Loucy (cell line): Measurements from ENCODE around the gene OR12D3.

Source experiments
- H2AFZ ChIP-seq: fragments of 200-600 bp; sonication (generic); 2 replicates; pipeline ENCODE4 v1.6.0; 2016; ENCODE audit warnings: antibody characterized with exemption, mild to moderate bottlenecking, low read length, moderate library complexity
- H3F3A ChIP-seq: fragments of 200-600 bp; 2 replicates; pipeline ENCODE4 v1.6.0; 2016; ENCODE audit warnings: antibody characterized with exemption, low read depth, mild to moderate bottlenecking
- H3K27me3 ChIP-seq: fragments of 200-600 bp; sonication (generic); 2 replicates; pipeline ENCODE4 v1.6.1; 2014; ENCODE audit warnings: low read length, mild to moderate bottlenecking; ENCODE audit not compliant: insufficient read depth, poor library complexity, severe bottlenecking
- H3K36me3 ChIP-seq: fragments of 200-600 bp; sonication (generic); 2 replicates; pipeline ENCODE4 v1.6.1; 2016; ENCODE audit warnings: low read length; ENCODE audit not compliant: insufficient read depth
- H3K4me1 ChIP-seq: fragments of 200-600 bp; sonication (generic); 2 replicates; pipeline ENCODE4 v1.5.1; 2014; ENCODE audit warnings: low read length, mild to moderate bottlenecking; ENCODE audit not compliant: insufficient read depth, poor library complexity, severe bottlenecking
- H3K4me2 ChIP-seq: fragments of 200-600 bp; sonication (generic); 2 replicates; pipeline ENCODE4 v1.6.0; 2014; ENCODE audit warnings: antibody characterized with exemption, low read length, low read depth, mild to moderate bottlenecking; ENCODE audit not compliant: poor library complexity, severe bottlenecking
- H3K4me3 ChIP-seq: fragments of 200-600 bp; sonication (generic); 2 replicates; pipeline ENCODE4 v1.5.1; 2014; ENCODE audit warnings: low read length, mild to moderate bottlenecking, mixed read lengths; ENCODE audit not compliant: poor library complexity, severe bottlenecking
- H3K79me2 ChIP-seq: fragments of 200-600 bp; sonication (generic); 2 replicates; pipeline ENCODE4 v1.6.1; 2014; ENCODE audit warnings: low read length; ENCODE audit not compliant: insufficient read depth
- H3K9ac ChIP-seq: fragments of 200-600 bp; sonication (generic); 2 replicates; pipeline ENCODE4 v1.6.0; 2014; ENCODE audit warnings: mild to moderate bottlenecking, low read depth, low read length, moderate library complexity; ENCODE audit not compliant: poor library complexity, severe bottlenecking
- H3K9me2 ChIP-seq: fragments of 200-600 bp; sonication (generic); replicated peaks from 2 replicates; pipeline ENCODE4 v1.6.1; 2016; ENCODE audit warnings: low read depth, low read length, mixed read lengths
- H3K9me3 ChIP-seq: fragments of 200-600 bp; sonication (generic); 2 replicates; pipeline ENCODE4 v1.6.1; 2014; ENCODE audit warnings: mild to moderate bottlenecking, antibody characterized with exemption, low read length, low read depth; ENCODE audit not compliant: insufficient read depth
- H4K20me1 ChIP-seq: fragments of 200-600 bp; sonication (generic); 2 replicates; pipeline ENCODE4 v1.6.0; 2014; ENCODE audit warnings: antibody characterized with exemption, low read length, mild to moderate bottlenecking; ENCODE audit not compliant: insufficient read depth, poor library complexity, severe bottlenecking
- EZH2phosphoT487 ChIP-seq: fragments of 200-600 bp; IDR thresholded peaks from 2 replicates; pipeline ENCODE4 v1.6.1; 2018; ENCODE audit warnings: antibody characterized with exemption, mild to moderate bottlenecking, moderate library complexity, borderline replicate concordance
- TF ChIP-seq, protein P1 (sequence below): fragments of 200-600 bp; sonication (generic); conservative IDR thresholded peaks from 2 replicates; pipeline ENCODE4 v1.5.1; 2014; ENCODE audit warnings: mild to moderate bottlenecking, antibody characterized with exemption, low read length

OR12D3 gene

DNA sequence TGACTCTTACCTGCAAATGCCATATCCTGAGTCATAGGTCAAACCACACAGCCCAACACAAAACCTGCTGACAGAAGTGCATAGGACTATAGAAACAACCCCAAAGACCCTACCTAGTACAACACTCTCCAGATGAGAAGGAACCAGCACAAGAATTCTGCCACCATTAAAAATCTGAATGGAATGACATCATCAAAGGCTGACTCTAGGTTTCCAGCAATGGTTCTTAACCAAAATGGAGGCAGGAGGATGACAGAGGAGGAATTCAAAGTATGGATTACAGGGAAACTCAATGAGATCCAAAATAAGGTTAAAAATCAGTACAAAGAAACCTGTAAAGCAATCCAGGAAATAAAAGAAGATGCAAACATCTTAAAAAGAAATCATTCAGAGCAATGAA, 42.4 kb downstream of the OR12D3 start:
- no peaks in the 10 kb centered on the region for H3K4me1 ChIP-seq
- H4K20me1 ChIP-seq = no peaks in the 10 kb centered on the region
- no peak overlapping the region for H3K4me3 ChIP-seq
- no peaks in the 10 kb centered on the region for H3K36me3 ChIP-seq
- no peaks in the 10 kb centered on the region for H3F3A ChIP-seq
- H3K27me3 ChIP-seq = no peaks in the 10 kb centered on the region
- TF ChIP-seq EZH2phosphoT487 = no peak
- TF ChIP-seq, protein P1, sequence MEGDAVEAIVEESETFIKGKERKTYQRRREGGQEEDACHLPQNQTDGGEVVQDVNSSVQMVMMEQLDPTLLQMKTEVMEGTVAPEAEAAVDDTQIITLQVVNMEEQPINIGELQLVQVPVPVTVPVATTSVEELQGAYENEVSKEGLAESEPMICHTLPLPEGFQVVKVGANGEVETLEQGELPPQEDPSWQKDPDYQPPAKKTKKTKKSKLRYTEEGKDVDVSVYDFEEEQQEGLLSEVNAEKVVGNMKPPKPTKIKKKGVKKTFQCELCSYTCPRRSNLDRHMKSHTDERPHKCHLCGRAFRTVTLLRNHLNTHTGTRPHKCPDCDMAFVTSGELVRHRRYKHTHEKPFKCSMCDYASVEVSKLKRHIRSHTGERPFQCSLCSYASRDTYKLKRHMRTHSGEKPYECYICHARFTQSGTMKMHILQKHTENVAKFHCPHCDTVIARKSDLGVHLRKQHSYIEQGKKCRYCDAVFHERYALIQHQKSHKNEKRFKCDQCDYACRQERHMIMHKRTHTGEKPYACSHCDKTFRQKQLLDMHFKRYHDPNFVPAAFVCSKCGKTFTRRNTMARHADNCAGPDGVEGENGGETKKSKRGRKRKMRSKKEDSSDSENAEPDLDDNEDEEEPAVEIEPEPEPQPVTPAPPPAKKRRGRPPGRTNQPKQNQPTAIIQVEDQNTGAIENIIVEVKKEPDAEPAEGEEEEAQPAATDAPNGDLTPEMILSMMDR = no peak
- H2AFZ ChIP-seq = no peak overlapping the region
- no peaks in the 10 kb centered on the region for H3K9me2 ChIP-seq
- H3K9ac ChIP-seq = no peak overlapping the region
- no peaks in the 10 kb centered on the region for H3K9me3 ChIP-seq
- no peaks in the 10 kb centered on the region for H3K79me2 ChIP-seq
- no peak overlapping the region for H3K4me2 ChIP-seq

DNA sequence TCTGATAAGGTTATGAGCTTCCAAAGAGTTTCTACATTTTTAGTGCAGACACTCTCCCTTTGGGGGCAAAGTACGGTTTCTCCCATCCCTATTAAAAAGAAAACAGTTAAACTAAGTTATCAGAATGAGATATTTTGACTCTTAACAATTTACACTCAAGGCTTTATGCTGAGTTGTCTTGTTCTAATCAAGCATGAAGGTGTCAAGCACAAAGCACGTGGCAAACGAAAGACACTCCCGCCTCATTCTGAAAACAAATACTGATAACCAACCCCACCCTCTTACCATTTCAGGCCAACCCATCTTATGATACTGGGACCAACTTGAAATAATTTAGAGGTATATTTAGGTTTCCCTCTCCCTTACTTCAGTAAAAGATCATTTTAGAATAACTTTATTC, 49.3 kb downstream of the OR12D3 start:
- no peaks in the 10 kb centered on the region for H3K27me3 ChIP-seq
- H3K4me1 ChIP-seq = no peaks in the 10 kb centered on the region
- no peak overlapping the region for H2AFZ ChIP-seq
- no peaks in the 10 kb centered on the region for H3K79me2 ChIP-seq
- no peaks in the 10 kb centered on the region for H3K9me3 ChIP-seq
- H3K4me2 ChIP-seq = no peak overlapping the region
- H3K36me3 ChIP-seq = no peaks in the 10 kb centered on the region
- TF ChIP-seq EZH2phosphoT487 = no peak
- TF ChIP-seq, protein P1 = no peak
- H3K4me3 ChIP-seq = no peak overlapping the region
- H3K9me2 ChIP-seq = no peaks in the 10 kb centered on the region
- no peak overlapping the region for H3K9ac ChIP-seq
- H3F3A ChIP-seq = no peaks in the 10 kb centered on the region
- no peaks in the 10 kb centered on the region for H4K20me1 ChIP-seq
